A549 (cell line): ENCODE data around the gene ADK. TPM values are rescaled to one million over a fixed set of nuclear protein-coding genes. Genes with fewer than 3 reads are reported as not detected.

ENCODE experiments used
- ATAC-seq, 2 experiments: fragments of 200-7000 bp in 1 of 2; fragments of >200 bp in 1 of 2; cut with Nextera tagmentation in 1 of 2; cut with Tn5 transposase in 1 of 2; 3 replicates each; pipeline versions ENCODE4 v1.8.0 to v1.9.1; 2018 to 2020; ENCODE audit warnings: mild to moderate bottlenecking in 1 of 2, moderate library complexity in 1 of 2
- CTCF ChIA-PET: fragments of 300-600 bp; sonication (Branson Sonifier 250); formaldehyde crosslinking; extraction: SDS; loops from one replicate; lab custom pipeline; 2021; ENCODE audit warnings: antibody characterized with exemption, inconsistent platforms; lab: Yijun Ruan, JAX
- POLR2A ChIA-PET: fragments of 350-600 bp; formaldehyde crosslinking; extraction: SDS; loops from one replicate; lab custom pipeline; 2021; ENCODE audit warnings: antibody characterized with exemption, inconsistent platforms; lab: Yijun Ruan, JAX
- DNase-seq, 2 experiments: peaks; one replicate each; pipeline versions ENCODE4 v3.0.0 to v3.0.0-alpha.2; 2011 to 2016; ENCODE audit warnings: low read depth in 1 of 2, low spot score in 1 of 2
- FAIRE-seq: peaks from 2 replicates; lab custom pipeline; 2011; peaks lifted over from hg19 to GRCh38; lab: Jason Lieb, UNC
- H3K27ac ChIP-seq, 2 experiments: fragments of >200 bp; sonication (Bioruptor Twin); formaldehyde crosslinking; 3 replicates each; pipeline ENCODE4 v1.5.1; 2016 to 2017
- H3K4me1 ChIP-seq: fragments of >200 bp; sonication (Bioruptor Twin); formaldehyde crosslinking; 3 replicates; pipeline ENCODE4 v1.6.1; 2016
- H3K4me2 ChIP-seq: fragments of >200 bp; sonication (Bioruptor Twin); formaldehyde crosslinking; 3 replicates; pipeline ENCODE4 v1.6.1; 2016
- H3K4me3 ChIP-seq: fragments of >200 bp; sonication (Bioruptor Twin); formaldehyde crosslinking; 3 replicates; pipeline ENCODE4 v1.5.1; 2016
- H3K9me3 ChIP-seq: fragments of >200 bp; sonication (Bioruptor Twin); formaldehyde crosslinking; 3 replicates; pipeline ENCODE4 v1.6.1; 2016
- CBX2 ChIP-seq: fragments of 200-600 bp; sonication (generic); IDR thresholded peaks from 2 replicates; pipeline ENCODE4 v1.6.1; 2016; ENCODE audit warnings: low read depth, mild to moderate bottlenecking, borderline replicate concordance
- CBX8 ChIP-seq: fragments of 200-600 bp; sonication (generic); IDR thresholded peaks from 2 replicates; pipeline ENCODE4 v1.6.1; 2016
- FOSB ChIP-seq: fragments of 250-450 bp; sonication (Bioruptor Pico); IDR thresholded peaks from 2 replicates; pipeline ENCODE4 v1.5.0; 2020; ENCODE audit warnings: mild to moderate bottlenecking, moderate library complexity
- FOXS1 ChIP-seq: fragments of 250-450 bp; sonication (Bioruptor Pico); IDR thresholded peaks from 2 replicates; pipeline ENCODE4 v1.5.0; 2020; ENCODE audit warnings: mild to moderate bottlenecking, moderate library complexity
- HOXB13 ChIP-seq: fragments of 250-450 bp; sonication (Bioruptor Pico); IDR thresholded peaks from 2 replicates; pipeline ENCODE4 v1.5.0; 2020; ENCODE audit warnings: low read depth, mild to moderate bottlenecking, moderate library complexity
- HOXB5 ChIP-seq: fragments of 250-450 bp; sonication (Bioruptor Pico); IDR thresholded peaks from 2 replicates; pipeline ENCODE4 v1.5.0; 2020; ENCODE audit warnings: mild to moderate bottlenecking, moderate library complexity
- JUNB ChIP-seq: fragments of >200 bp; sonication (Bioruptor Twin); formaldehyde crosslinking; IDR thresholded peaks from 2 replicates; pipeline ENCODE4 v1.6.1; 2016
- MAFK ChIP-seq: fragments of 450-650 bp; IDR thresholded peaks from 2 replicates; pipeline ENCODE4 v1.6.1; 2014; ENCODE audit not compliant: partially characterized antibody
- MYC ChIP-seq: IDR thresholded peaks from 2 replicates; pipeline ENCODE4 v1.6.1; 2012; ENCODE audit warnings: mild to moderate bottlenecking, inconsistent platforms, low read length, improper control_type of control experiment, borderline replicate concordance
- NFE2L2 ChIP-seq: fragments of 150-350 bp; conservative IDR thresholded peaks from 2 replicates; pipeline ENCODE4 v1.6.1; 2014; ENCODE audit warnings: low read length
- POLR2A ChIP-seq: IDR thresholded peaks from 2 replicates; pipeline ENCODE4 v1.6.1; 2012; ENCODE audit warnings: mild to moderate bottlenecking, low read length
- POLR2AphosphoS2 ChIP-seq: conservative IDR thresholded peaks from 2 replicates; pipeline ENCODE4 v1.6.1; 2012; ENCODE audit warnings: low read length, improper control_type of control experiment, inconsistent platforms
- RAD21 ChIP-seq, 2 experiments: fragments of >200 bp in 1 of 2; sonication (Bioruptor Twin) in 1 of 2; formaldehyde crosslinking in 1 of 2; IDR thresholded peaks in 1 of 2; conservative IDR thresholded peaks in 1 of 2; 2 replicates in 1 of 2; 3 replicates in 1 of 2; pipeline ENCODE4 v1.6.1; 2012 to 2018; ENCODE audit warnings: inconsistent platforms in 1 of 2
- RARB ChIP-seq: fragments of 250-450 bp; sonication (Bioruptor Pico); IDR thresholded peaks from 2 replicates; pipeline ENCODE4 v1.8.0; 2021; ENCODE audit warnings: mild to moderate bottlenecking, moderate library complexity
- RFX5 ChIP-seq: fragments of 450-650 bp; IDR thresholded peaks from 2 replicates; pipeline ENCODE4 v1.7.1; 2014; ENCODE audit warnings: antibody characterized with exemption, mild to moderate bottlenecking, moderate library complexity
- SREBF2 ChIP-seq: fragments of 450-650 bp; IDR thresholded peaks from 2 replicates; pipeline ENCODE4 v1.6.1; 2014; ENCODE audit warnings: mild to moderate bottlenecking, moderate library complexity
- TFCP2L1 ChIP-seq: fragments of 250-450 bp; sonication (Bioruptor Pico); IDR thresholded peaks from 2 replicates; pipeline ENCODE4 v1.5.0; 2021; ENCODE audit warnings: mild to moderate bottlenecking
- TP53 ChIP-seq: fragments of 250-450 bp; sonication (Bioruptor Pico); IDR thresholded peaks from 2 replicates; pipeline ENCODE4 v1.5.0; 2021; ENCODE audit warnings: mild to moderate bottlenecking, moderate library complexity
- ZC3H11A ChIP-seq: fragments of 450-650 bp; IDR thresholded peaks from 2 replicates; pipeline ENCODE4 v1.6.1; 2014; ENCODE audit warnings: antibody characterized with exemption, mild to moderate bottlenecking
- ZSCAN20 ChIP-seq: fragments of 250-450 bp; sonication (Bioruptor Pico); IDR thresholded peaks from 2 replicates; pipeline ENCODE4 v1.8.0; 2022; ENCODE audit warnings: mild to moderate bottlenecking, moderate library complexity
- WGBS: methylation state at CpG from one replicate; pipeline ENCODE4 v1.1.6; 2017; ENCODE audit errors: missing lambda C conversion rate; 5-methylcytosine and 5-hydroxymethylcytosine counted together
- polyA plus RNA-seq, 4 experiments: library from polyadenylated mRNA; depleted of rRNA in 3 of 4; stranded (reverse); fragments of >200 nt; fragmentation: RNase III in 1 of 4; extraction: RNeasy Plus Mini Kit Qiagen cat#74134 plus additional on column Dnase treatment in 1 of 4; gene quantifications; 2 replicates in 3 of 4; 3 replicates in 1 of 4; pipeline ENCODE4 v1.2.3, GENCODE V29; 2011 to 2017
- TF ChIP-seq, protein P1 (sequence below): IDR thresholded peaks from 2 replicates; pipeline ENCODE4 v1.6.1; 2012
- TF ChIP-seq, protein P2 (sequence below): fragments of >200 bp; sonication (Bioruptor Twin); formaldehyde crosslinking; IDR thresholded peaks from 3 replicates; pipeline ENCODE4 v1.5.1; 2016
- TF ChIP-seq, protein P3 (sequence below): fragments of 150-350 bp; IDR thresholded peaks from 2 replicates; pipeline ENCODE4 v1.6.1; 2014; ENCODE audit warnings: low read depth, mild to moderate bottlenecking, low read length
- TF ChIP-seq, protein P4 (sequence below): fragments of >200 bp; sonication (Bioruptor Twin); formaldehyde crosslinking; IDR thresholded peaks from 2 replicates; pipeline ENCODE4 v1.6.1; 2016
- TF ChIP-seq, protein P5 (sequence below): fragments of >200 bp; sonication (Bioruptor Twin); formaldehyde crosslinking; IDR thresholded peaks from 3 replicates; pipeline ENCODE4 v1.6.1; 2016

The ADK gene
- polyA plus RNA-seq, 2 of the 4 experiments (the other 2 are of a cell fraction): 35.8 to 40.7 TPM

DNA sequence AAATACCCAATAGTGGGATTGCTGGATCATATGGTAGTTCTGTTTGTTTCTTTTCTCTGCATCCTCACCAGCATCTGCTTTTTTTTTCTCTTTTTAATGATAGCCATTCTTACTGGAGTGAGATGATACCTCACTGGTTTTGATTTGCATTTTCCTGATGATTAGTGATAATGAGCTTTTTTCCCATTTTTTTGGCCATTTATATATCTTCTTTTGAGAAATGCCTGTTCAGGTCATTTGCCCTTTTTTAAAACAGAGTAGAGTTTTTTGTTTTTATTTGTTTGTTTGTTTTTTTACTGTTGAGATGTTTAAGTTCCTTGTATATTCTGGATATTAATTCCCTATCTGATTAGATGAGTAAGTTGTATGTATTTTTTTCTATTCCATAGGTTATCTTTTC, 469.6 kb downstream of the ADK start:
- peak; percentile 32 for FAIRE-seq
- ChIA-PET CTCF (no interaction called here), POLR2A (no interaction called here)
- H3K4me1 ChIP-seq: no peaks in the 10 kb centered on the region
- no peak overlapping the region for H3K4me3 ChIP-seq
- peaks cover 13% of the 10 kb centered on the region for H3K9me3 ChIP-seq
- no peak for ATAC-seq
- no peak for DNase-seq
- TF ChIP-seq POLR2A: no peak
- TF ChIP-seq RAD21 (conservative IDR thresholded peaks at IDR 0.05 in 1 of 2, IDR thresholded peaks at IDR 0.05 in 1 of 2): no peak
- TF ChIP-seq FOXS1 (CRISPR knock-in tag): no peak
- no peak for TF ChIP-seq MYC
- no peak overlapping the region for H3K27ac ChIP-seq
- no peak overlapping the region for H3K4me2 ChIP-seq

DNA sequence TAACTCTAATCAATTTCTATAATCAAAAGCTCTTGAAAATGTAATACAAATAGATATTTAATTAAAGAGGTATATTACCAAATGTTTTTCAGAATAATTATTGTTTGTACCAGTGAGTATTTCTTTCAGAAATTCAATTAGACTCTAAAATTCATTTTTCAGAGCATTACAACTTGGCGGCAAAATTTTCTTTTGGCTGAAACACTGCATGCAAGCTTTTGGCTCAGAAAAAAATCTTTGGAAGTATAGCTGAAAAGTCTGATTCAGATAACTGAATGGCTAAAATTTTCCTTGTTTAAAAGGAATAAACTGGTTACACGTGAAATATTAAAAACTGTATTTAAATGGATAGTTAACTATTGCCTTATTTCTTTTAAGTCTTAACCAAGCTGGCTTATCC, 472.8 kb downstream of the ADK start:
- no peaks in the 10 kb centered on the region for H3K4me1 ChIP-seq
- H3K27ac ChIP-seq: no peak overlapping the region
- 97% methylated on average over 2 of the region's 2 CpGs for WGBS
- H3K4me2 ChIP-seq: no peak overlapping the region
- no peak for FAIRE-seq
- no peak overlapping the region for H3K4me3 ChIP-seq
- TF ChIP-seq TFCP2L1 (CRISPR knock-in tag) (no peak), RFX5 (no peak), ZSCAN20 (CRISPR knock-in tag) (no peak), MAFK (no peak)
- TF ChIP-seq, protein P1, sequence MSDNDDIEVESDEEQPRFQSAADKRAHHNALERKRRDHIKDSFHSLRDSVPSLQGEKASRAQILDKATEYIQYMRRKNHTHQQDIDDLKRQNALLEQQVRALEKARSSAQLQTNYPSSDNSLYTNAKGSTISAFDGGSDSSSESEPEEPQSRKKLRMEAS: no peak
- TF ChIP-seq, protein P2, sequence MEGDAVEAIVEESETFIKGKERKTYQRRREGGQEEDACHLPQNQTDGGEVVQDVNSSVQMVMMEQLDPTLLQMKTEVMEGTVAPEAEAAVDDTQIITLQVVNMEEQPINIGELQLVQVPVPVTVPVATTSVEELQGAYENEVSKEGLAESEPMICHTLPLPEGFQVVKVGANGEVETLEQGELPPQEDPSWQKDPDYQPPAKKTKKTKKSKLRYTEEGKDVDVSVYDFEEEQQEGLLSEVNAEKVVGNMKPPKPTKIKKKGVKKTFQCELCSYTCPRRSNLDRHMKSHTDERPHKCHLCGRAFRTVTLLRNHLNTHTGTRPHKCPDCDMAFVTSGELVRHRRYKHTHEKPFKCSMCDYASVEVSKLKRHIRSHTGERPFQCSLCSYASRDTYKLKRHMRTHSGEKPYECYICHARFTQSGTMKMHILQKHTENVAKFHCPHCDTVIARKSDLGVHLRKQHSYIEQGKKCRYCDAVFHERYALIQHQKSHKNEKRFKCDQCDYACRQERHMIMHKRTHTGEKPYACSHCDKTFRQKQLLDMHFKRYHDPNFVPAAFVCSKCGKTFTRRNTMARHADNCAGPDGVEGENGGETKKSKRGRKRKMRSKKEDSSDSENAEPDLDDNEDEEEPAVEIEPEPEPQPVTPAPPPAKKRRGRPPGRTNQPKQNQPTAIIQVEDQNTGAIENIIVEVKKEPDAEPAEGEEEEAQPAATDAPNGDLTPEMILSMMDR: no peak
- ChIA-PET CTCF (interaction anchor here (0.5 kb wide), 2 partner anchors 193 to 316 kb away, joined by 3 read pairs; no protein-coding TSS in a partner anchor), POLR2A (interaction anchor here (0.7 kb wide), 1 partner anchor 61 kb away, joined by 5 read pairs; no protein-coding TSS in a partner anchor)
- DNase-seq: no peak
- peaks cover 6% of the 10 kb centered on the region for H3K9me3 ChIP-seq
- ATAC-seq: no peak

DNA sequence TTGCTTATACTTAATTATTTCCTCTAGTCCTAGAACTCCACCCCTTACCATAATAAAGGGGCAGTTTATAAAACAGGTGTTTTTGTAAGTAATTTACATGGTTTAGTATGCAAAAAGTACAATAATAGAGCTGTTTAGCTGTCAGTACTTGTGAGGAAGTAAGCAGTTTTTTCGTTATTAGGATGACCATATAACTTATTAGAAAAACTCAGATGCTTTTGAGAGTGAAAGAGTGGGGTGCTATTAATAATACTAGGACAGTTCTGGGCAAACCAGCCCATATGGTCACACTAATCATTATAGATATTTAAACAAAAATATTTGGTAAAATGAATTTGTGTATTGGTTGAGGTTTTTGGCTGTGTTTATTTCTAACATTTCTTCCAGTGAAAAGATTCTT, 473.5 kb downstream of the ADK start:
- ChIA-PET CTCF (interaction anchor here (0.5 kb wide), 1 partner anchor 315 kb away, joined by 3 read pairs; no protein-coding TSS in a partner anchor), POLR2A (no interaction called here)
- 85% methylated on average over 1 of the region's 1 CpG for WGBS
- Histone ChIP-seq H3K4me1 (no peaks in the 10 kb centered on the region), H3K9me3 (peaks cover 6% of the 10 kb centered on the region; the same call in 2 of the 3 replicates), H3K27ac (no peak overlapping the region), H3K4me2 (no peak overlapping the region), H3K4me3 (no peak overlapping the region)
- ATAC-seq (no peak), FAIRE-seq (no peak), DNase-seq (no peak)
- TF ChIP-seq FOSB (CRISPR knock-in tag) (no peak), POLR2A (no peak), MYC (no peak), CBX8 (no peak), TFCP2L1 (CRISPR knock-in tag) (no peak), CBX2 (no peak), HOXB13 (CRISPR knock-in tag) (no peak), RARB (CRISPR knock-in tag) (no peak), SREBF2 (no peak), RAD21 (conservative IDR thresholded peaks at IDR 0.05 in 1 of 2, IDR thresholded peaks at IDR 0.05 in 1 of 2) (no peak), TP53 (no peak), ZC3H11A (no peak), JUNB (no peak), NFE2L2 (no peak), RFX5 (no peak), POLR2AphosphoS2 (no peak), HOXB5 (CRISPR knock-in tag) (no peak)
- TF ChIP-seq, protein P3, sequence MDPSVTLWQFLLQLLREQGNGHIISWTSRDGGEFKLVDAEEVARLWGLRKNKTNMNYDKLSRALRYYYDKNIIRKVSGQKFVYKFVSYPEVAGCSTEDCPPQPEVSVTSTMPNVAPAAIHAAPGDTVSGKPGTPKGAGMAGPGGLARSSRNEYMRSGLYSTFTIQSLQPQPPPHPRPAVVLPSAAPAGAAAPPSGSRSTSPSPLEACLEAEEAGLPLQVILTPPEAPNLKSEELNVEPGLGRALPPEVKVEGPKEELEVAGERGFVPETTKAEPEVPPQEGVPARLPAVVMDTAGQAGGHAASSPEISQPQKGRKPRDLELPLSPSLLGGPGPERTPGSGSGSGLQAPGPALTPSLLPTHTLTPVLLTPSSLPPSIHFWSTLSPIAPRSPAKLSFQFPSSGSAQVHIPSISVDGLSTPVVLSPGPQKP: no peak
- TF ChIP-seq, protein P4, sequence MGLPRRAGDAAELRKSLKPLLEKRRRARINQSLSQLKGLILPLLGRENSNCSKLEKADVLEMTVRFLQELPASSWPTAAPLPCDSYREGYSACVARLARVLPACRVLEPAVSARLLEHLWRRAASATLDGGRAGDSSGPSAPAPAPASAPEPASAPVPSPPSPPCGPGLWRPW: no peak
- TF ChIP-seq, protein P5, sequence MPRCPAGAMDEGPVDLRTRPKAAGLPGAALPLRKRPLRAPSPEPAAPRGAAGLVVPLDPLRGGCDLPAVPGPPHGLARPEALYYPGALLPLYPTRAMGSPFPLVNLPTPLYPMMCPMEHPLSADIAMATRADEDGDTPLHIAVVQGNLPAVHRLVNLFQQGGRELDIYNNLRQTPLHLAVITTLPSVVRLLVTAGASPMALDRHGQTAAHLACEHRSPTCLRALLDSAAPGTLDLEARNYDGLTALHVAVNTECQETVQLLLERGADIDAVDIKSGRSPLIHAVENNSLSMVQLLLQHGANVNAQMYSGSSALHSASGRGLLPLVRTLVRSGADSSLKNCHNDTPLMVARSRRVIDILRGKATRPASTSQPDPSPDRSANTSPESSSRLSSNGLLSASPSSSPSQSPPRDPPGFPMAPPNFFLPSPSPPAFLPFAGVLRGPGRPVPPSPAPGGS: no peak
